Stomach (tissue), 9 donors: ENCODE measurements around the gene RAD9A. TPM values are rescaled to one million over a fixed set of nuclear protein-coding genes. Genes with fewer than 3 reads are reported as not detected.
A peak's percentile ranks its signal among the peaks of the same experiment; 100 is the strongest.

Experiments used
- DNase-seq, 2 donors: peaks; one replicate each; pipeline versions ENCODE4 v3.0.0 to v3.0.0-alpha.2; 2013 to 2019
- H3K27ac ChIP-seq, 5 donors: fragments of 200-600 bp in 4 of 5; sonication (generic) in 4 of 5; one replicate each; pipeline ENCODE4 v1.5.1; 2013 to 2019; ENCODE audit warnings: mild to moderate bottlenecking in 1 of 5, moderate library complexity in 1 of 5
- H3K27me3 ChIP-seq, 3 donors: fragments of 200-600 bp; sonication (generic); one replicate each; pipeline ENCODE4 v1.5.1; 2017 to 2019; ENCODE audit warnings: mixed run types in 1 of 3
- H3K36me3 ChIP-seq, 4 donors: fragments of 200-600 bp; sonication (generic); 1 replicate in 3 of 4; 2 replicates in 1 of 4; pipeline ENCODE4 v1.5.1; 2016 to 2019
- H3K4me1 ChIP-seq, 4 donors: fragments of 200-600 bp; sonication (generic); one replicate each; pipeline ENCODE4 v1.5.1; 2016 to 2019
- H3K4me3 ChIP-seq, 4 donors: fragments of 200-600 bp; sonication (generic) in 3 of 4; one replicate each; pipeline ENCODE4 v1.5.1; 2016 to 2019; ENCODE audit warnings: mild to moderate bottlenecking in 1 of 4
- H3K9me3 ChIP-seq, 4 donors: fragments of 200-600 bp; sonication (generic); one replicate each; pipeline ENCODE4 v1.5.1; 2016 to 2019
- CTCF ChIP-seq, 7 experiments: fragments of 450-650 bp in 4 of 7; fragments of 200-600 bp in 3 of 7; sonication (generic) in 3 of 7; IDR thresholded peaks; one replicate each; pipeline ENCODE4 v1.5.1; 2016 to 2019; ENCODE audit warnings: antibody characterized with exemption in 7 of 7, control low read depth in 2 of 7, mild to moderate bottlenecking in 1 of 7
- EP300 ChIP-seq: sonication (generic); formaldehyde crosslinking; IDR thresholded peaks from one replicate; pipeline ENCODE4 v1.6.1; 2017; ENCODE audit warnings: antibody characterized with exemption
- POLR2A ChIP-seq, 4 donors: fragments of 450-650 bp; IDR thresholded peaks; one replicate each; pipeline ENCODE4 v1.6.1; 2016; ENCODE audit warnings: antibody characterized with exemption in 4 of 4, control low read depth in 2 of 4, mild to moderate bottlenecking in 1 of 4, moderate library complexity in 1 of 4
- POLR2AphosphoS5 ChIP-seq, 3 donors: sonication (generic); formaldehyde crosslinking; IDR thresholded peaks; one replicate each; pipeline ENCODE4 v1.6.1; 2016; ENCODE audit warnings: antibody characterized with exemption in 3 of 3
- WGBS, 5 donors: extraction: QIAGEN DNeasy Blood & Tissue Kit in 3 of 5; methylation state at CpG; one replicate each; pipeline versions ENCODE4 v1.1.5 to v1.1.7; 2013 to 2018; 5-methylcytosine and 5-hydroxymethylcytosine counted together
- intact Hi-C: fragments of 100-400 bp; cut with DNase I; formaldehyde crosslinking; loops from one replicate; pipeline ENCODE4 v1.15.1; 2023; ENCODE audit warnings: low total_unique reads
- polyA plus RNA-seq, 3 donors: library from polyadenylated mRNA; stranded (reverse); fragments of 200-250 nt; gene quantifications; one replicate each; pipeline ENCODE4 v1.2.3, GENCODE V29; 2013
- total RNA-seq, 5 donors: library from RNA; depleted of rRNA; stranded (reverse); fragments of >200 nt; gene quantifications; one replicate each; pipeline versions ENCODE4 v1.1.0 to v1.2.3, GENCODE V29; 2014 to 2016
- donor health status: healthy with polysubstance abuse.
- donor health status: Bipolar disorder and iron deficiency.
- donor health status: healthy.

RAD9A gene
- total and polyA plus RNA-seq, 8 donors = 7.0 to 88.9 (median 28.7) TPM

- Histone ChIP-seq H3K4me3 (peak within 1 kb of the TSS; percentile 55 to 78 (median 70)), H3K9me3 (no peaks in the 10 kb centered on the region), H3K27me3 (no peaks in the 10 kb centered on the region), H3K27ac (peak within 1 kb of the TSS; percentile 99 to 100 (median 100)), H3K36me3 (peaks cover 0 to 7% (median 0%) of the 10 kb centered on the region in 4 donors), H3K4me1 (peaks cover 66 to 90% (median 82%) of the 10 kb centered on the region in 4 donors)
- peak; percentile 99 for DNase-seq
- 0 to 1% (median 0%) methylated on average over 30 to 37 of the region's 37 CpGs for WGBS, 5 donors
- intact Hi-C loops = no loop called here
- peak in 2 of 4 donors; percentile 79 to 80 for TF ChIP-seq POLR2A (IDR thresholded peaks at IDR 0.05)
- TF ChIP-seq EP300 = peak; percentile 43
- peak; percentile 1 to 87 (median 82) for TF ChIP-seq POLR2AphosphoS5 (IDR thresholded peaks at IDR 0.05)
- TF ChIP-seq CTCF (IDR thresholded peaks at IDR 0.05) = no peak
Measured at GRCh38 chr11:67353317-67354074, 38.3 kb upstream of the RAD9A start, which contains the start of gene POLD4. Gene POLD4 (minus strand): TSS chr11:67353546. CDS start chr11:67353399, 147 bp downstream.

DNA sequence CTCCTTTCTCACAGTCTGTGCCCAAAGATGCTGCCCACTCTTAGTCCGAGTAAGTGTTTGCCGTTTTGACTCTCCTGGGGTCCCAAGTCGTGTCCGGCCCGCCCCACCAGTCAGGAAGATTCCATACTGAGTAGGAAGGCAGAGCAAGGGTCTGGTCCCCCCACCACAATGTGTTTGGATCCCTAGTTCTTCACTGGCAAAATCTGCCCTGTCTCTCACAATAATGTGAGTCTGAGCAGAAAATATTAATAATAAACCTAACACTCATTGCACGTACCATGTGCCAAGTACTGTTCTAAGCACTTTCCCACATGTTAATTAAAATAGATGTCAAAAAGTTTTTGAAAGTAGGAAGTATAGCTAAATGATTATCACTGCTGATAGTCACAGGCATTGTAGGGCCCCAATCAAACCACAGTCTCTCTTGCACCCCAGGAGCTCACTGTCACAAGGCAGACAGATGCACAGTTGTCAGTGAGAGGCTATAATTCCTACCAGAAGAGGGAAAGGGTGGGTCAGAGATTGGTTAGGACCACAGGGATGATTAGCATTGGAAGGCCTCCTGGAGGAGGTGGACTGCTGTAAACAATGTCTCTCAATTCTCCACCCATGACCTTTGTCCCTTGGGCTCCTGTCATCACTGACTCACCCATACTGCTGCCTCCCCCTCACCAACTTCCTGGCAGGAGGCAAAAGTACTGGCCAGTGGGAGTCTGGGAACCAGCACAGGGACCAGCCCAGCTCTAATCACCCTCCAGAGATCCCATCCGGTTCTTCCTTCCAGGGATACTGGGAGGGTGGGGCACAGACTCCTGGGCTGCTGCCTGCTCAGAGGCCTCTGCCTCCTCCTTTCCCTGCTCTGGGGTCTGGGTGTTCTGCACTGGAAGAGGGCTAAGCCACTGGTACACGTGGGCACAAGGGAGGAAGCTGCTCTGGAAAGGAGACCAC lies 37.4 kb upstream of the RAD9A start:
- no peaks in the 10 kb centered on the region for H3K9me3 ChIP-seq
- H3K4me3 ChIP-seq = peak overlapping the region; percentile 55 to 78 (median 70)
- no peaks in the 10 kb centered on the region for H3K27me3 ChIP-seq
- DNase-seq = peak; percentile 68 to 88
- WGBS, 5 donors = 12 to 20% (median 15%) methylated on average over 8 of the region's 8 CpGs
- intact Hi-C loops = no loop called here
- TF ChIP-seq POLR2AphosphoS5 (IDR thresholded peaks at IDR 0.05) = peak; percentile 32 to 95 (median 72)
- TF ChIP-seq POLR2A (IDR thresholded peaks at IDR 0.05) = no peak
- TF ChIP-seq EP300 = peak; percentile 50
- TF ChIP-seq CTCF (IDR thresholded peaks at IDR 0.05) = no peak
- H3K4me1 ChIP-seq = peaks cover 66 to 89% (median 79%) of the 10 kb centered on the region in 4 donors
- peaks cover 0 to 7% (median 0%) of the 10 kb centered on the region in 4 donors for H3K36me3 ChIP-seq
- H3K27ac ChIP-seq = peak overlapping the region; percentile 99 to 100 (median 100)

DNA sequence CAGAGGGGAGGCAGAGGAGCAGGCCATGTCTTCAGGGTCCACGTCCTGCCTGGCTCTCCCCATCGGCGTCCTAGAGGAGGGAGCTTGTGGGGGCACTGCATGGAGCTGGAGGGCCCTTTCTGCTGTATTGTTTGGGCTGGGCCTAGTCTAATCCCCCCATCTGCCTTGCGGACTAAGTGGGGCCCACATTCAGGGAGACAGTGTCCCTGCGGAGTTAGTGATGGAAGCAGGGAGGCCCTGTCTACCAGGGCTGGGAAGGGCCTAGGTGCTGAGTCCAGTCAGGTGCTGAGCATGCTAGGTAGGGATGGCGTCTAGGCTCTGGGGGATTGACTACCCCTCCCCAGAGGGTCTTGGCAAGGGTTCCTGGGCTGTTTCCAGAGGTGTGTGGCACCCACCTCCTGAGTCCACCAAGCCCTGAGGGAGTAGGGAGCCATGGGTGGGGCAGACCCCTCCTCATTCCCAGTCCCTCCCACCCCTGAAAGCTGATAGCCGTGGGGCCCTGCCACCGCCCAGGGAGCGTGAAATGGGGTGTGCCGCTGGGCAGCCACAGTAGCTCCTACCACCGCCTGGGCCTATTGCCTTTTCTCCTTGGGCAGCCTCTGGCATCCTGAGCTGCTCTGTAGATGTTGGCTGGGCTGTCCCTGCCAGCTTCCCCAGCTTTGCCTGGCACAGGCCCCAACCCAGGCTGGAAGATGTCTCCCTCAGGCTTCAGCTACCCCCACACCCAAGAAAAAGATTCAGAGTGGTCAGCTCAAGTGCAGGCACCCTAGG lies 36.6 kb upstream of the RAD9A start:
- no peak for TF ChIP-seq EP300
- TF ChIP-seq POLR2AphosphoS5 (IDR thresholded peaks at IDR 0.05) = no peak
- no peak for TF ChIP-seq CTCF (IDR thresholded peaks at IDR 0.05)
- no peak for TF ChIP-seq POLR2A (IDR thresholded peaks at IDR 0.05)
- 50 to 75% (median 71%) methylated on average over 7 to 11 of the region's 11 CpGs for WGBS, 5 donors
- intact Hi-C loops = no loop called here
- peak overlapping the region; percentile 91 to 100 (median 100) for H3K27ac ChIP-seq
- H3K9me3 ChIP-seq = no peaks in the 10 kb centered on the region
- H3K36me3 ChIP-seq = peaks cover 0 to 7% (median 0%) of the 10 kb centered on the region in 4 donors
- peak in 1 of 2 donors; percentile 58 for DNase-seq
- H3K4me3 ChIP-seq = peak overlapping the region in 1 of 4 donors; percentile 13
- H3K4me1 ChIP-seq = peaks cover 66 to 80% (median 74%) of the 10 kb centered on the region in 4 donors
- H3K27me3 ChIP-seq = no peaks in the 10 kb centered on the region
